Stimulated activated CD4-positive, alpha-beta T cell treated with anti-CD3 and anti-CD28 coated beads, Interleukin-1b, Interleukin-23, amount 100 ng/mL, for 4 hours (primary cell): Measurements from ENCODE around the gene SNCB.
"Not testable (repeated sequence)": the region's sequence is repeated elsewhere in the genome, so short reads cannot be mapped to it uniquely, and the experiment has no call there.

Experiments used
- DNase-seq, 2 donors: peaks; one replicate each; pipeline ENCODE4 v3.0.0-alpha.2; 2020; ENCODE audit warnings: low read depth in 2 of 2

Gene SNCB

DNA sequence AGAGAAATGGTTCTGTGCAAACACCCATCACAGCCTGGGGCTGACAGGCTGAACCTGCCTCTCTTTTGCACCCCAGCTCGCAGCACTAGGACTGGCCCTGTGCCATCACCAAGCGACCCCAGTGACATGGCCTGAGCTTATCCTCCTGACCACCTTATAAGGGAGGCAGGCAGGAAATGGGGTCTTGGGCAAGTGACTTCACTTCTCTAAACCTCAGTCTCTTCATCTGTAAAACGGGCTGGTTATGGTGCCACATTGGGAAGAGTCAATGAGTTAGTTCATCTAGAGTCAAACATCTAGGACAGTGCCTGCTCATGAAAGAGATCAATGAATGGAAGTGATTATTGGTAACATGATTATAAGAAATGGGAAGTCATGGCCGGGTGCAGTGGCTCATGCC lies 6.2 kb downstream of the SNCB start:
- DNase-seq, result no peak

DNA sequence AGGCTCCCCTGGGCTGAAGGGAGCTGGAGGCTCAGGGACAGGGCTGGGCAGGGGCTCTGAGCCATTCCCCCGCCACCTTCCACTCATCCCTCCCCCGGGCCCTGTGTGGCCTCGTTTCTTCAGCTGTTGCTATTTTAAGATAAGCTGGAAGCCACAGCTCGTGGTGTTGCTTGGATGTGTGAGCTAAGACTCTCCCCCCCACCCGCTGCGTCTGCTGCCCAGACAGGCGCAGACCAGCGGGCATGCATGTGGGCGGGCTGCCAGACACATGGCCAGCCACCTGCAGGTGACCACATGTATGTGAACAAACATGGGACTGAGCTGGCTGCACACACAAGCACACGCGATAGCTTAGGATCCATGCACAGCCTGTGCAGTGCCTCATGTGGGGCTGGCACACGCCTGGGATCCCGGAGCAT lies 8.7 kb downstream of the SNCB start:
- no peak for DNase-seq

DNA sequence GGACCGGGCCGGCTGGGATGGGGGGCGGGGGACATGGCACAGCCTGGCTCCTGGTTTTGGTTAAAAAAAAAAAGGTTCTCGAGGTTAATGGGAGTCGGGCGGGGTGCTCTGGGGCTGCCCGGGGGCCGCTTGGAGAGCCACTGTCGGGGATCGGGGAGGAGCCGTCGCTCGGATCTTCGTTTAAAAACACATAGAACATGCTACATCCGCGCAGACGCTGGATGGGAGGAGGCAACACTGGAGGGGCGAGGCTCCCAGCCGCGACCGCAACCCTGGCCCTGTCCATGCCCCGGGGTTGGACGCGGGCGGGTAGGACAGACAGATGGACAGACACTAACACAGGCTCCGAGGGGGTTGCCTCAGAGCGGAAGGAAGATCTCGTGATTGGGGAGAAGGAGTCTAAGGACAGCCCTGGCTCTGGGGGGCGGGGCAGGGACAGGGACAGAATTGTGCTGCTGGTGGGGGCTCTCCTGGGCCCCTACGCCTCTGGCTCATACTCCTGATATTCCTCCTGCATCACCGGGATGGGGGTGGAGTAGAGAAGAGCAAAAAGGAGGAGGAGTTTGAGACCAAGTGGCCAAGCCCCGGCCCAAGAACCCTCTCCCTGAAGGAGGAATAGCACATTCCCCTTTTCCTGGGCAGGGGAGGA lies 9.9 kb downstream of the SNCB start:
- DNase-seq, result no peak

DNA sequence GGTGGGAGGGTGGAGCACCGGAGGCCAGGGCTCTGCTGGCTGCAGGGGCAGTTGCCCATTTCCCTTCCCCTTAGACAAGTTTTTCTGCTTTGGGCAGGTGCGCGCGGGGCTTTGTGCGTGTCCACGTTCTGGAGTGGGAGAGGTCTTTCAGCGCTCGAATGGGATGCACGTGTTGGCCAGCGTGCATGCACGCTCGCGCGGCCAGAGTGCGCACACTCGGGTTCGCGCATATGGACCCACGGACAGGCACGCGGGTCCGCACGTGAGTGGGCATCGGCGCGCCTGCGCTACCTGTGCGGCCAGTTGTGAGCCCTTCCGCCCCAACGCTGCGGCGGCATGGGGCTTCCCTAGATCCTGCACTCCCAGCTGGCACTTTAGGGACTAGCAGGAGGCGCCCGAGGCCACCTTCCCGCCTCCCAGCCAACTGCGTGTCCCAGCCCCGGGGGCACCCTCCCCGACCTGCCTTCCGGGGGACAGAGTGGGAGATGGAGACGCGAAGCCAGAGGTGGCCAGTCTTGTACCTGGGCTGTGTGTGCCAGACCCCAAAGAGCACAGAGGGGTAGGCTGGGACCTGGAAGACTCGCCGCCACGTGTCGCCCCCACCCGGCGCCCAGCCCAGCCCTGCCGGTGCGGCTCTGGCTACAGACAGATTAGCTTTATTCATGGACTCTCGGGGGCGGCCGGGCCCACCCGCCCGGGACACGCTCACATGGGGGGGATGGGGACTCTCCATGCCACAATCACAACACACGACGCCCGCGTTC lies 10.6 kb downstream of the SNCB start:
- DNase-seq, result no peak

DNA sequence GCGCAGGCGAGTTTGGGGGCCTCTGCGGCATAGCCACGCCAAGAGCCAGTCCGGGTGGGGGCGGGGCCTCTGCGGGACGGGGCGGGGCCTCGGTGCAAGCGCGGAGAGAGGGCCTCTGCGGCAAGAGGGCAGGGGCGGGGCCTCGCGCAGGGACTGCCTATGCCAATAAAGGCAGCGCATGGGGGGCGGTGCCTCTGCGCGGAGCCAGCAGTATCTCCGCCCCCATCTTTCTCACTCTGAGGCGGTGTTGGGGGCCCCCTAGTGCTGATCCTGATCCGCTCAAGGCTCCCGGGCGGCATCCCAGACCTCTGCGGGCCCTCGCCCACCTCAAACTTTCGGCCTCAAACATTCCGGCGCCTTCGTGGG lies 11.1 kb downstream of the SNCB start:
- peak; percentile 63 to 76 for DNase-seq

DNA sequence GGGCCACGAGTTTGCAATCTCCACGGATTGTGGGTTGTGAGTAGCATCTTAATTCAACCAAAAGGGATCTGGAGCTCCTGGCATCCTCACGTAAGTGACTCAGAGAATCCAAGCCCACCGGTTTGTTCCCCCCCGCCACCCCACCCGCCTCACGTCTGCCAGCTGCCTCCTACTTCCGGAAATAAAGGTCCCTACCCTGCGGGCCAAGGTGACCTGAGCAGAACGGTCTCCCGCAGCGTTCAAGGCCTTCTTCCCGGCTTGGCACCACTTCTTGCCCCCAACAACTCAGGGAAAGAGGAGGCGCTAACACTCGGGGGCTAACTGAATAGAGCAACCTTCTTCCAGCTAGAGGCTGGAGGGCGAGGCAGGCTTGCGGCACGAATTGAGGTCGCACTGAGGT lies 11.6 kb downstream of the SNCB start:
- DNase-seq, result no peak

DNA sequence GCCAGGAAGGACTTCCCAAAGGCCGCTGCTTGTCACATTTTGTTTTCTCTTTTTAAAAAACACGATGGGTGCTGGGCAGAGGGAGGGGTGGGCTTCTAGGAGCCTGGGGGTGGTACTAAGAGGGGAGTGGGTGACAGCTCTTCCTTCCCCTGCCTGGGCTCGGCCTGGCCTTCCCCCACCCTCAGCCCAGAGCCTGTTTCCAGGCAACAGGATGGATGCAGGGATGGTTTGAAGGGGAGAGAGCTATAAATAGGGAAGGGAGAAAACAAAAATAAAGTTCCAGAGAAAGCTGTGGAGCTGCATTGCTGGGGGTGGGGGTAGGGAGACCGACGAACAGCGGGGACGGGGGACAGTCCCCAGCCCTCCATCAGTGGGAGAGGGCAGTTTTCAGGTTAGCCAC lies 13.8 kb downstream of the SNCB start:
- DNase-seq, result no peak

DNA sequence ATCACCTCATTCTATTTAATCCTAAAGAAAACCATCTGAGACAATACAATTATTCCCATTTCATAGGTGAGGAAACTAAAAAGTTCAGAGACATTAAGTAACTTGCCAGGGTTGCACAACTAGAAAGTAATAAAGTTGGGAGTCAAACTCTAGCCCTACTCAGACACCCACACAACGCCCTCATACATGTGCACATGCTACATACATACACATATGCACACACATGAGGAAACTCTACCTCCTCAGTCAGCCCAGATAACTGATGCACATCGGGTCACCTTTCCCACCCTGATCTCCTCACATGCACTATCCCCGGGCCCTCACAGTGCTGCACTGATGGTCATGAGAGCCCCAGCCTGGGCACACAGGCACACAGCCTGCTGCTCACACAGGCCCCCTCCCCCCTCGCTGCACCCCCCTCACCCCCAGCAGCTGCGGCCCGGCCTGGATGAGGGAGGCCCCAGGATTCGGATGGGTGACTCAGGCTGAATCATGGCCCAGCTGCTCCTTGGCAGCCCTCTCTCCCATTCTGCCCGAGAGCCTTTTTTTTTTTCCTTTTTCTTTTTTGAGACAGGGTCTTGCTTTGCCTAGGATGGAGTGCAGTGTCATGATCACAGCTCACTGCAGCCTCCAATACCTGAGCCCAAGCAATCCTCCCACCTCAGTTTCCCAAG lies 15.4 kb downstream of the SNCB start:
- no peak for DNase-seq

DNA sequence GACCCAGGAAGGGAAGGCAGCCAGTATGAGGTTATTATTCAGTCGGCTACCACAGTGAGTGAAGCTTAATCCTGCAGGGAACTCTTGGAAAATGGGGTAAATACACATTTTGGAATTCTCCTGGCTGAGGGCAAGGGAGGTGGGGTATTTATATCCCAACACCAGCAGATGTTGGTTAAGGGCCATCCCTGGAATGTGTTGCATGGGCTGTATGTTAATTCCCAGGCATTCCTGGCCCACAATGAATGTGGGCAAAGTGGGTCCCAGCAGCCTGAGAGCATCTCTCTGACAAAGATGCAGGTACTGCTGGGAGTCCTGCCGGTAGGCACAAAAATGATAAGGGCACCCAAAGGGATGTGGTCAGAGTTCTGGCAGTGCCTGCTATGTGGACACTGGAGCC lies 17.5 kb downstream of the SNCB start:
- no peak for DNase-seq

DNA sequence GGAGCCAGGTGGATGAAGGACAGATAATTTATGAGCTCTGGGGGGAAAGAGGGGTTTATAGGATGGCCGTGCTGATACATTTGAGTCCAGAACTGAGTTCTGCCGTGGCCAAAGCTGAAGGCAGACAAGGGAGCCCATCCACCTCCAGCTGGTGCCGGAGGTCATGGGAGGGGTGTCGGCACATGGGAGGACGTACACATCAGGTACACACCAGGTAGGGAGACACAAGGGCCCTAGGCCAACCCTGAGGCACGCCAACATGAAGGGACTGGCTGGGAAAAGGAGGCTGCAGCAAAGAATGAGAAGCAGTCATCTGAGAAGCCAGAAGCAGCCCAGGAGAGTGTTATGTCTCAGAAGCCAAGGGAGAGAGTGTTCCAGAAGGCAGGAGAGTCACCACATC lies 18.3 kb downstream of the SNCB start:
- no peak for DNase-seq

DNA sequence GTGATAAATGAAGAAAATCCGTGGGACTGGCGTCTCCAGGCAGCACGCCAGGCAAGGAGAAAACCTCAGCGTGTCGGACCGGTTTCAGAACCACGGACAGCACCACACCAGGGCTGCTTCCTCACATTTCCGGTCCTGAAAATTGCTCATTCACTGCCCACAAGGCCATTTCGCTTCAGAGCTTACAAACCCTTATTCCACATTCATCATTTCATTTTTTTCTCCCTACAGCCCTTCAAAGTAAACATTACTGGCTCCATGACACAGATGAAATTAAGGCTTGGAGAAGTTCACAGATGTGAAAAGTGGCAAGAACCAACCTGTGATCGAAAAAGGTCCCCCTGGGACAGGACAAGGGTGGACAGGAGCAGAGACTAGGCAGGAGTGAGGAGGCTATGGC lies 18.9 kb downstream of the SNCB start:
- DNase-seq, result no peak

DNA sequence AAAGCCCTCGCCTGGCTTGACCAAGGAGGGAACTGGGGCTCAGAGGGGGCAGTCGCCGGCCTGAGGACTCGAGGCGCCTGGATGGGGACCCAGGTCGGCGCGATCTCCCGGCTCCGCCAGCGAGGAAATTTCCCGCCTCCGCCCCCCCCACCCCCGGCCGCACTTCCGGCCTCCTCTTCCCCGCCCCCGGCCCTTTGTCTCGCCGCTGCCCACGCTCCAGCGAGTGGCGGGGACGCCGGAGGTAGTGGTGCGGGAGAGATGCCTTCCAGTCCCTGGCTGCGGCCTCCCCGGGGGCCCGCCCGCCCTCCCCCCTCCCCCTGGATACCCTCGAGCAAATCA lies 19.9 kb downstream of the SNCB start:
- no peak for DNase-seq

DNA sequence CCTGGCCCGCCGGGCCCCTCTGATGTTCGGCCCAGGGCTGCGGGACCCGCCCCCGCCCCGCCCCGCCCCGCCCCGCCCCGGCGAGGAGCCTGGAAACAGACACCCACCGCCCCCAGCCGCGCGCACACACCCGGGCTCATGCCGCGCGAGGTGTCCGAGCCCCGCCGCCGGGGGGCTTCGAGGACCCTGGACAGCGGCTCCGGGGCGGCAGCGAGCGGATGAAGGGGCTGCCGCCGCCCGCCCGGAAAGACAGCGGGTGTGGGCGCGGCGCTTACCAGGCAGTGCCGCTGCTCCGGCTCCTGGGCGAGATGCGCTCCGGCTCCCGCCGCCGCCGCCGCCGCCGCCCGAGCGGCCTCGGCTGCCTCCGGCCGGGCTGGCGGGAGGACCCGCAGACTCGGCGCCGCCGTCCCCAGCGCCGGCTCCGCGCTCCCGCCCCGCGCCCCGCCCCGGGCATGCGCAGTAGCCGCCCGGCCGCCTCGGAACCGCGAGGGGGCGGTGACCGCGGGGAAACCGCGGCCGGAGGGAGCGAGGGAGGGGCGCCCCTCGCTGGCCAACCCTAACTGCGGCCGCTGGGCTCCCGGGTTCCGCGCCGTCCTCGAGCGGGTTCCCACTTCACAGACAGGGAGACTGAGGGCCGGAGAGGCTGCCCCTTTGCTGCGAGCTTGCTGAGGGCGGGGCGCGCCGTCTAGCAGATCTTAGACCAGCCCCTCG lies 20.5 kb downstream of the SNCB start, which contains the start of gene GPRIN1:
TSS of gene GPRIN1 (minus strand) at position 433 of the 711 bp plus-strand sequence. CDS start 10,322 bp downstream, outside the sequence.
- DNase-seq, result peak; percentile 30 to 68

DNA sequence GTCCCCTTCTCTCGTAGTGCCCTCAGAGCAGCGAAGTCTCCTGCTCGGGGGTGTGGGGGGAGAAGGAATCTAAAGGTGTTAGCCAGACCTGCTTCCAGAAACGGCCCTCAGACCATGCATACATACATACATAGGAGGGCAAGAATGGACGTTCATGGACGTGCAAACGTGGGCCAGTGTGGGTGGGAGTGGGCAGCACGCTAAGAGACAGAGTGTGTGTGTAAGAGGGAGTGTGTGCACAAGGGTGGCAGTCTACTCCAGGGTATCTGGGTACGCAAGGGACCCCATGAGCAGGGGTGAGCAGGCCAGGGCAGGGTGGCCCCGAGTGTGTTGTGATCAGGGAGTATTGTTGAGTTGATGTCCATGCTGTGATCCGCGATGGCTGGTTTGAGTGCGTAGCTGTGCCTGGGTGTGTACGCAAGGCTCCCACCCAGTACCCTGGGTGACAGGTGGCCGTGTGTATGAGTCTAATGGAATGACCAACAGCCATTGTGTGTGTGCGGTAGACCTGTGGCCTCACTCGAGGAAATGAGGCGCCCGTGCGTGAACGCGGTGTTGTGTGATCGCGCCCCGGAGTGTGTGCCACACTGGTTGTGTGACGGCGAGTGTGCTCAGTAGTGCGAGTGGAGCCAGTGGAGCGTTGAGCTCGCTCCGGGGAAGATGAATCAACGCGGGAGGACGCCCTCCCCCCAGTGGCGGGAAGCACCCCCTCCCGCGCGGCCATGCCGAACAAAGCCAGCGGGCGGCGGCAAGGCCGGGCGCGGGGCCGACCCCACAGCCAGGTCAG lies 21.2 kb downstream of the SNCB start:
- peak in 1 of 2 donors; percentile 20 for DNase-seq

DNA sequence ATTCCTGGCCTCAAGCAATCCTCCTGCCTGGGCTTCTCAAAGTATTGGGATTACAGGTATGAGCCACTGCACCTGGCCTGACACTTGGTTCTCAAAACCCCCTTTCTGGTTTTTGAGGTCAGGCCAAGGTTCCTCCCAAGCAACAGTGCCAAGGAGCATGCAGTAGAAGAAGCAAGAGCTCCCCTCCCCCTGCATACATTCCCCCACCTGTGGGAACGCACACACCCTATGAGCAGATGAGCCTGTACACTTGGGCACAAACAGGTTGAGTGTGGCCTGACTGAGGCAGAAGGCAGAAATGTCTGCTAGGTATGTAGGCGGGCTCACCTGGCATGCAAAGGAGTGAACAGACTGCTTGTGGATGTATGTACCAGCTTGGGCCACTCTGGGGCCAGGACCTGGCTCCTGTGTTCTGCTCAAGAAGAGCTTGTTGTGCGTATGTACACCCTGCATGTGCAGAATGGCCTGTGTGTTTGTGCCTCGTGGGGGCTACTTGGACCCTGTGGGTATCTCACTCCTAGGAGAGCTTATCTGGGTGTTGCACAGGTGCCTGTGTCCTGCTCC lies 22.1 kb downstream of the SNCB start:
- no peak for DNase-seq

DNA sequence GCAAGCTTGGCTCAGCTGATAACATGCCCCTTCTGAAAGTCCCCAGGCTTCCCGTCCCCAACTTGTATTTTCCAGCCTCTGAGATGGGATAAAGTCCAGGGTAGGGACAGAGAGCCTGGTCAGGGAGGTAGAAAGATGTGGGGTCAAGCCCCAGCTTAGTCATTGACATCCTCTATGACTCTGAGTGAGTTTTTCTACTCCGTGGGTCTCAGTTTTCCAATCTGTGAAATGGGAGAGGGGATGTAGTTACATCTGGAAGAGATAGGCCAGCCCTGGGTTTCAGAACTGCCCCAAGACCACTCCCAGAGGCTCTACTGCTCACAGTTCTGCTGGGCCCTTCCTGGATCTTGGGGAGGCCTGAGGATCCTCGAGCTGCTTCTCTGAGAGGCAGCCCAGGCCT lies 23.5 kb downstream of the SNCB start:
- DNase-seq, result no peak

DNA sequence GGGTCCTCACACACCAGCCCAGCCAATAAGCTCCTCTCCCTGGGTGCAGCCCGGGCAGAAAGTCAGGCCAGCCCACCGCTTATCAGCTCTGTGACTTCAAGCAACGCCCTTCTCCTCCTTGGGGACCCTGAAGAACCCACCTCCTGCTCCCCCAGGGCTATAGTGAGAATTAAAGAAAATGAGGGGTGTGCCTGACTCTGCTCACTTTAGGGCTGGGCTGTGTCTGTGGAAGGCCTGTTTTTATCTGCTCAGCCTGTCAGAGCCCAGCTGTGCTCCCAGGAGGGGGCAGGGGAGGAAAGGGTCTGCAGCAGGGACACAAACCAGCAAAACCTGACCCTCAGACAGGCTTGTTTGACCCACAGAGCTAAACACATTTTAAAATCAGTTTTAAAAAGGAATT lies 24.3 kb downstream of the SNCB start:
- no peak for DNase-seq

DNA sequence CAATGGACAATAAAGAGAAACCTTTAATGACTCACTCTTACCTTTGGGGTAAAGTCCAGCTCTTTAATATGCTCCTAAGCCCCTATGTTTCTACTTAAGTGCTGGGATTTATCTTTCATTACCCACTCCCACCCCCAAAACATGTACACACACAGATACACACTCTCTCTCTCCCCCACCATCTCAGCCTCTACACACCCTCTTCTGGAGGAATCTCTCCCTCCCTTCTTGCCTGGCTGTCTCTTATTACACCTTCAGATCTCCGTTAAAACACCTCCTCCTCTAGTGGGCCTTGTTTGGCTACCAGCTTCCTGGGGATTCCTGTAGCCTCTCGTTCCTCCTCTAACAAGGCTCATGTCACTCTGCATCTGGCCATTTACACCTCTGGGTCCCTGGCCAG lies 27.2 kb downstream of the SNCB start:
- no peak for DNase-seq

DNA sequence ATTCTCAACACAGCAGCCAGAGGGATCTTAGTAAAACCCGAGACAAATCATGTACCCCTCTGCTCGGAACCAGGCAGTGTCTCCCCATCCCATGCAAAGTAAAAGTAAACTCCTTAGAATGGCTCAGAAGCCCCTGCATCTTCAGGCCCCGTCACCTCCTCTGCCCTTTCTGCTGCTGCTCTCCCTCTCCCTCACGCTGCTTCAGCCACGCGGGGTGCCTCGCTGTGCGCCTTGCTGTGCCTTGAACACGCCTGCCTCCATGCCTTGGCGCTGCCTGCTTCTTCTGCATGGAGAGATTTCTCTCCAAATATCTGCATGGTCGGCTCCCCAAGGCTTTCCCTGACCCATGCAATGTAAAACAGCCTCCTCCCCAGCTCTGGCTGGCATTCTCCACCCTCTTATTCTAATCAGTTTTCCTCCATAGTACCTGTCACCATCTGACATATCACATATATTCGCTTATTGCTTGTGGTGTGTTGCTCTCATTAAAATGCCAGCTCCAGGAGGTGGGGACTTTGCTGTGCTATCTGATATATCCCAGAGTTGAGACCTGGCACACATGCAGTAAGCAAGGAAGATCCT lies 28.3 kb downstream of the SNCB start:
- no peak for DNase-seq

DNA sequence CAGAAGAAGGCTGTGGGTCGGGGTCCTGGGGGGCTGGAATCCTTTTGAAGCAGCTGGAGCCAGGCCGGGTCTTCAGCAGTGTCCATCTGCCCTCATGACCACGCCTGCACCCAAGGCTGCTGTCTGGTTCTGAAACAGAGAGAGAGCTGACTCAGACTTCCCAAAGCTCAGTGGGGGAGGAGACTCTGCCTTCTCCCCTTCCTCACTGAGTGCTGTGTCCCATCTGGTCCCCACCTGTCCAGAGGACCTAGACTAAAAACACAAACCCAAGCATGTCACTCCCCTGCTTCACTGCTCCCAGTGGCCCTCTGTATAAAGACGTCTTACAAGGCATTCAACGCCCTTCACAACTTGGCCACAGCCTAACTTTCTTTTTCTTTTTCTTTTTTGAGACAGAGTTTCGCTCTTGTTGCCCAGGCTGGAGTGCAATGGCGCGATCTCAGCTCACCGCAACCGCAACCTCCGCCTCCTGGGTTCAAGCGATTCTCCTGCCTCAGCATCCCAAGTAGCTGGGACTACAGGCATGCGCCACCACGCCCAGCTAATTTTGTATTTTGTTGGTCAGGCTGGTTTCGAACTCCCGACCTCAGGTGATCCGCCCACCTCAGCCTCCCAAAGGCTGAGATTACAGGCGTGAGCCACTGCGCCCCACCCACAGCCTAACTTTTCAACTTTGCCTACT lies 30.4 kb downstream of the SNCB start:
- DNase-seq, result not testable (repeated sequence)
